ENCODE measurements around the gene RAP1B. TPM values are rescaled to one million over a fixed set of nuclear protein-coding genes. Genes with fewer than 3 reads are reported as not detected.

RAP1B gene
- polyA plus RNA-seq (ENCODE audit: insufficient read length in 12 of 12): 100 to 1,000 TPM in 10 of 12 donors, 10 to 100 TPM in 1, not detected in 1; 88.8 to 203 (median 138) TPM
- long read RNA-seq, donor 1, full-length matches to known transcripts: 48 of 129 reads
- long read RNA-seq, donor 1, partial matches to known transcripts: 81 of 129 reads
- long read RNA-seq, donor 1, other reads (novel, unspliced or antisense): 0 of 129 reads
- long read RNA-seq, donor 2, full-length matches to known transcripts: 26 of 26 reads
- long read RNA-seq, donor 2, partial matches to known transcripts: 0 of 26 reads
- long read RNA-seq, donor 2, other reads (novel, unspliced or antisense): 0 of 26 reads
- long read RNA-seq, donor 3, full-length matches to known transcripts: 7 of 7 reads
- long read RNA-seq, donor 3, partial matches to known transcripts: 0 of 7 reads
- long read RNA-seq, donor 3, other reads (novel, unspliced or antisense): 0 of 7 reads
- long read RNA-seq, donor 4, full-length matches to known transcripts: 9 of 9 reads
- long read RNA-seq, donor 4, partial matches to known transcripts: 0 of 9 reads
- long read RNA-seq, donor 4, other reads (novel, unspliced or antisense): 0 of 9 reads
- long read RNA-seq, donor 5: 0 reads
- long read RNA-seq, donor 6, full-length matches to known transcripts: 15 of 33 reads
- long read RNA-seq, donor 6, partial matches to known transcripts: 18 of 33 reads
- long read RNA-seq, donor 6, other reads (novel, unspliced or antisense): 0 of 33 reads
- long read RNA-seq, donor 7, full-length matches to known transcripts: 11 of 11 reads
- long read RNA-seq, donor 7, partial matches to known transcripts: 0 of 11 reads
- long read RNA-seq, donor 7, other reads (novel, unspliced or antisense): 0 of 11 reads
- long read RNA-seq, donor 8, full-length matches to known transcripts: 32 of 32 reads
- long read RNA-seq, donor 8, partial matches to known transcripts: 0 of 32 reads
- long read RNA-seq, donor 8, other reads (novel, unspliced or antisense): 0 of 32 reads
- long read RNA-seq, donor 9, full-length matches to known transcripts: 27 of 27 reads
- long read RNA-seq, donor 9, partial matches to known transcripts: 0 of 27 reads
- long read RNA-seq, donor 9, other reads (novel, unspliced or antisense): 0 of 27 reads
- long read RNA-seq, donor 10, full-length matches to known transcripts: 20 of 20 reads
- long read RNA-seq, donor 10, partial matches to known transcripts: 0 of 20 reads
- long read RNA-seq, donor 10, other reads (novel, unspliced or antisense): 0 of 20 reads
- long read RNA-seq, donor 11, full-length matches to known transcripts: 39 of 45 reads
- long read RNA-seq, donor 11, partial matches to known transcripts: 6 of 45 reads
- long read RNA-seq, donor 11, other reads (novel, unspliced or antisense): 0 of 45 reads

DNA sequence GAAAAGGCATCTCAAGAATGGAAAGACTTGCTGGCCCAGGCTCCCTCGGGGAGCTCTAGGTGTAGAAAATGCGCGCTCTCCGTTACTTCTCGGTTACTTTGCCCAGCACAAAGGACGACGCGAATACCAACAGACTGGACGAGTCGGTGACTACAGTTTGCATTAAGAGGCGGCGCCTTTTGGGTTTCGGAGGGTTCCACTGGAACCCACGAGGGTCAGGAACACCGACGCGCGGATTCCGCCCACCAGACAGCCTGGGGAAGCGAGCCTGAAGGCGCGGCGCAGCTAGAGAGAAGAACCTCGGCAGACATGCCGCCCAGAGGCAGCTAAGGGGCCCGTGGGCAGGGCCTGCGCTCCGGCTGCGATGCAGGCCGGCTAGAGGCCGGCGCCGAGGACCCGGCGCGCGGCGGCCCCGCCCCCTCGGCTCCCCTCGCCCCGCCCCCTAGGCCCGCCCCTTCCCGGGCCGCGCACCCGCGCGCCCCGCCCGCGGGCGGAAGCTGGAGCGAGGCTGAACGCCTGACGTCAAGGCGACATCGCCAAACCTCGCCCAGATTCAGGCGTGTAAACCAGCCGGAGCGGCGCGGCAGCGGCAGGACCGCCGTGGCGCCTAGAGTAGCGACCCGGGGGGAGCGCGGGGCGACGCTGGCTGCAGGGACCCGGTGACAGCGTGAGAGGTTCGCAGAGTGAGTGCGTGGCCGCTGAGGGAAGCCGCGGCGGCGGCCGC is at the start of gene RAP1B:
Gene RAP1B, plus strand, starts transcription at position 530 of the 724 bp plus-strand sequence. CDS start 37,826 bp downstream, outside the sequence.
- peak; percentile 92 for DNase-seq

DNA sequence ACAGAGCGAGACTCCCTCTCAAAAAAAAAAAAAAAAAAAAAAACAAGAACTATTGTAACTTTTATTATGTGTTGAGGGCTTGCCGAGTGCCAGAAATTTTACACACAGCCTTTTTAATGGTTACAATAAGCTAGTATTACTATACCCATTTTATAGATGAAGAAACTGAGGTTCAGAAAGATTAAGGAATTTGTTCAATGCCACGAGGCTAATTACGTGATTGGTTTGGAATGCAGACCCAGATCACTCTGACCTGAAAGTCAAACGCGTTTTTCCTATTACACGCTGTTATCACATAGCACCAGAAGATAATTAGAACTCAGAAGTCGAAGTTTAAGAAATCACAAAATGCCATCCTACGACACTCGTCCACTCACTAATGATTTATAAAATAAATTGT is 48.9 kb upstream of the RAP1B start:
- no peak for DNase-seq

DNA sequence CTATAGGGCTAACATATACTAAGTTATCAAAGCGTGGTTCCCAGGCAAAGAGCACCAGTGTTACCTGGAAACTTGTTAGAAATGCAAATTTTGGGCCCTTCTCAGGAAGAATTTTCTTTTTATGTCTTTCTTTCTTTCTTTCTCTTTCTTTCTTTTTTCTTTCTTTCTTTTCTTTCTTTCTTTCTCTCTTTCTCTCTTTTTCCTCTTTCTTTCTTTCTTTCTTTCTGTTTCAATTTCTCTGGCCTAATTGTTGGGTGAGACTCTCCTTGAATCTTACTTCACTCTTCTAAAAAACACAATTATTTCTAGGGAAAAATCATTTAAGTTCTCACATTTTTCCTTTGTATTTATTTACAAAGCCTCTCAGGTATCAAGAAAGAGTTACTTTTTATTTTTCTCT is 46.5 kb upstream of the RAP1B start:
- DNase-seq: no peak

DNA sequence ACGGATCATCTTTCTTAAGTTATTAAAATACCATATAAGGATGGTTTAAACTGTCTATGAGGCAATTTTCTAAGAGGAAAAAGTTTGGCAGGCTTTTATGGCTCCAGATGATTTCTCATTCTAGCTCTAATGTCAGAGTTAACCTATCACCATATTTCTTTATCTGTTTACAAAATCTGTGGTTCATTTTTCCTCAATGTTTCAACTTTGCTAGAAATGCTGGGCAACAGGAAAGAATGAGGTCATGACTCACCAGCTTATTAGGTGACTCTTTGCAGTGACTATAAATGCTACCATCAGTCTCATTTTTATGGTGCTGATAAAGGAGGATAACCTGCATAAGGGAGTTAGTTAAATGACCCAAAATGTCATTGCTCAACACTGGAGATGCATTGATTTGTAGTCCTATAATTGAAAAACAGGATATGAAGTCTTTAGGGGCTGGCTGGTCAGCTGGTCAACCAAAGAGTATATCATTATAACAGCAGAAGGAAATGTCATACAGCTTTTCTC is 45.3 kb upstream of the RAP1B start:
- DNase-seq: no peak

DNA sequence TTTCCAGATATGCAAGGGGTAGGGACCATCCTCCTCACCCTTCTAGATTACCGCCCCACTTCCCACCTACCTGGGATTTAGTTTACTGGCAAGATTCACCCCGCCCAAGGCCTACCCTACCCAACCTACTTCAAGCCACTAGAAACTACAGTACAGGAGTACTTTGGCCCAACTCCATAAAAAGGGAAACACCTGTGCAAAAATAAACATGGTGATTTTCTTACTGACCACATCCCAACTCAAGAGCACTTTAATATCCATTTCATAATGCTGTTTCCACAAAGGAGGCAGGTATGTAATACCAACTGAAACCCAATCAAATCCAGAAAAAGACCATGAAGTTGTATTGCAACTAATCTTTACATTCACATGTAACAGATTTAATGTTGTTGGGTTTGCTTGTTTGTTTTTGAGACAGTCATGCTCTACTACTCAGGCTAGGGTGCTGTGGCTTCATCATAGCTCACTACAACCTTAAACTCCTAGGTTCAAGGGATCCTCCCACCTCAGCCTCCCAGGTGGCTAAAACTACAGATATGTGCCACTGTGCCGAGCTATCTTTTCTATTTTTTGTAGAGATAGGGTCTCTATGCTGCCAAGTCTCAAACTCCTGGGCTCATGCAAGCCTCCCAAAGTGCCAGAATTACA is 41.7 kb upstream of the RAP1B start:
- no peak for DNase-seq

DNA sequence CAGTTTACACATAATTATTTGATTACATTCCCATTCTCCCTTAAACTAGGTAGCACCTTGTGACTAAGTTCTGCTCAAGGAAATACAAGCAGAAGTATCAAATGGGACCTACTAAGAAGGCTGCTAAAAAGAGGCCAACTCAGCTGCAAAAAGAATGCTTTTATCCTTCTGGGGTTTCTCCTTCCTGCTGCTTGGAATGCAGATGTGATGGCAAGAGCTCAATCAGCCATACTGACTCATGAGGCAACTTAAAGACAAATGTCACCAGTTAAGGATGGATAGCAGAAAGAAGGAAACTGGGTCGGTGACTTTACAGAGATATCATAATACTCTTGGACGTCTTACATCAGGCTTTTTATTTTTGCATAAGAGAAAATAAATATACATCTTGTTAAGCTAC is 38.0 kb upstream of the RAP1B start:
- DNase-seq: no peak

DNA sequence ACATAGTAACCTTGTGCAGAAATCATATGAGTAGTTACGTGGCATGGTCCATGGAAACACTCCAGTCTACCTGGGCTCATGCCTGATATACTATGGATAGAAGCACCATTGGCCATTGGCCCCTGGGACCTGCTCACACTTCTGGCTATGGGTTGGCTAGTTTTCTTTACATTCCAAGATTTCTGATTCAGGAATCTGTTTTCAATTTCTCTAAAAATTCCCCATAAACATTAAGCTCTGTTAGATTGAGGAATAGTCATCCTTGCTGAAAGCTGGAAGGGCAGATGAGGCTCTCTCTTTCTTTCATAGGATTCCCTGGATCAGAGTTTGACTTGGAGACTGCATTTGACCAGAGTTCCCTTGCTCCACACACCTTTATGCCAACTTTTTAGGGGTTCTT is 37.3 kb upstream of the RAP1B start:
- DNase-seq: no peak

DNA sequence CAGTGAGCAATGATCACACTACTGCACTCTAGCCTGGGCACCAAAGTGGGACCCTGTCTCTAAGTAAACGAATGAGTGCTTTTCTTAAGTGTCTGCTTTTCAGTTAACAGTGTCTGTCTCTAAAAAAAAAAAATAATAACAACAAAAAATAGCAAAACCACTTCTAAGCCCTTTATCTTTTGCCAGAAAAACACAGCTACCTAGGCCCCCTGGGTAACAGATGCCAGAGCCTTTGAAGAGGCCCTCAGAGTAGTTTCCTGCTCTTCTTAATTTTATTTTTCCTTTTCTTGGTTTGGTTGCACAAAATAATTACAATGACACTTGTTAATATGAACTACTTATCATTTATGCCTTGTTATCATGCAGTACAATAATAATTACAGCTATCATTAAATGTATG is 32.8 kb upstream of the RAP1B start:
- DNase-seq: no peak

DNA sequence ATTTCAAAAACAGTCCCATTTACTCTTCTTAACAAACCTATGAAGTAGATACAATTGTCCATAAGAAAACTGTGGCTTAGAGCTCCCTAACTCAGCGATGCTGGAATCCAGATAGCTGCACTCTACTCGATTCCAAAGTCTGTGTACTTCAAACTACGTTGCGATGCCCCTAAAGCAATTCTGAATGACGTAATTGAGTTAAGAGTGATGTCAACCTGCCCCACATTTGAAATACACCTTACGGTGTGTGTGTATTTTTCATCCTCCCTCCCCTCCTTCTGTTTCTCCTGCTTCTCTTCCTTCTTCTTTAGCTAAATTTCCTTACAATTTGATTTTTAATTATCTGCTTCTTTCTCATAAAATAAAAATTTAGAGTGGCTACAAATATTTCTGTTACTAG is 31.9 kb upstream of the RAP1B start:
- no peak for DNase-seq

DNA sequence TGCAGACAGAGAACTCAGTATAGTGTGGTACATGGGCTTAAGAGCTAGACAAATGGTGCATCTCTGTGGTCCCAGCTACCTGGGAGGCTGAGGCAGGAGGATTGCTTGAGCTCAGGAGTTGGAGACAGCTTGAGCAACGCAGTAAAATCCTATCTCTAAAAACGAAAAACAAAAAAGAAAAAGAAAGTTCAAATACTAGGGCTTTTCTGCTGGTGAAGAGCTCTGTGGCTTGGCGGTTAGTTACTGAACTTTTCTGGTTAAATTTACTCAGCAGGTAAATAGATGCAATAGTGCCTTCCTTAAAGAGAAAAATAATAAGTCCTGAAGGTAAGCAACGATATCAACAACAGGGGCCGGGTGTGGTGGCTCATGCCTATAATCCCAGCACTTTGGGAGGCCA is 31.4 kb upstream of the RAP1B start:
- DNase-seq: no peak

DNA sequence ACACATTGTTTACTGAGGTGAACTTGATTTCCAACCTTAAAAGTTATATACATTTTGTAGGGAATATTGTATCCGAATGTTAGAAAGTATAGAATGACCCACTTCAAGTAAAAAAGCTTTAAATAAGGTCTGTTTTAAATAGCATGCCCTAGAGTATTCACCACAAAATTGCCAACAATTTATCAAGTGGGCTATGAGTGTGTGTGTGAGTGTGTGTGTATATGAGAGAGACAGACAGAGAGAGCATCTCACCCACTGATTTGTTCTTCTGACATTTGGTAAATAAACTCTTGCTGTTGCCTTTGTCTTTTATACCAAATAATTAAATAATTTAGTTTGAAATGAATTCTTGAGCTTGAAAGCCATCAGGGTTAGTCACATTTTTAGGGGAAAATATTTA is 29.8 kb upstream of the RAP1B start:
- no peak for DNase-seq

DNA sequence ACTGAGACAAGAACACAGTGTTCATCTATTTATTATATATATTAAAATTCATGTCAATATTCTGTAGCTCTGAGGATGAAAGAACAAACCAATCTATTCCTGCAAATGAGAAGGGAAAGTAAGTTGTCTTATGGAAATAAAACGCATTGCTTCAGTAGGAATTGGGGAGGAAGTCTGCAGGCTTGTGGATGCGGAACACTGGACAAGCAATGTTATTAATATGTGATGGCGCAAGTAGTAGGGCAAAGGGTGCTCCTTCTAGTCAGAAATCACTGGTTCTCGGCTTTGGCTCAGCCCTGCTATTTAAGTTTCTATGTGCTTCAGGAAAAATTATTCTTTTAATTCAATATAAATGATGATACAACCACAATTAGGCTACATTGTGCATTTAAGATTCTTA is 28.8 kb upstream of the RAP1B start:
- DNase-seq: no peak

DNA sequence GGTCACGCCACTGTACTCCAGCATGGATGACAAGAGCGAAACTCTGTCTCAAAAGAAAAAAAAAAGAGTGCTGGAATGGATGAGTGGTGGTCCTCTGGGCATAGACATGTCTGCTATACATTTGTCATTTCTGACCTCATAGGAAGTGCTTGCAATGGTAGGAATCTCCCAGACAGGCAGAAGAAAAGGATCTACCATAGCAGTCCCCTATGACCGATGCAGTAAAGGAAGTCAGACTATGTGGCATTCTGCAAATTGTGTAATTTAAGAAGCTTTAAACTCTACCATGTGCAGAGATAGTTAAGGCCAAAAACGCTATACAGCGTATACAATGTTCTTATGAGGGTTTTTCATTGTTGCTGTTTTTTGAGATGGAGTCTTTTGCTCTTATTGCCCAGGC is 24.7 kb upstream of the RAP1B start:
- DNase-seq: no peak

DNA sequence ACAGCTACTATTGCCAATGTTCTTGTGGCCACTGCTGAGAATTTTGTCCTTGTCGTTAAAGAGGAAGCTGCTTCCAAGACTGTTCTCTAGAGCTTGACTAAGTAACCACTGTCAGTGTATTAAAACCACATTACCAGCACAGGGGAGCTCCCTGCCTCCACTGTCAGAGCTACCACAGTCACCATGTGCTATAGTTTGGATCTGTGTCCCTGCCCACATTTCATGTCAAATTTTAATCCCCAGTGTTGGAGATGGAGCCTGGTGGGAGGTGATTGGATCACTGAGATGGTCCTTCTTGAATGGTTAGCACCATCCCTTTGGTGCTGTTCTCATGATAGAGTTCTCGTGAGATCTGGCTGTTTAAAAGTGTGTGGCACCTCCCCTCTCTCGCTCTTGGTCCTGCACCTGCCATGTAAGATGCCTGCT is 23.2 kb upstream of the RAP1B start:
- no peak for DNase-seq

DNA sequence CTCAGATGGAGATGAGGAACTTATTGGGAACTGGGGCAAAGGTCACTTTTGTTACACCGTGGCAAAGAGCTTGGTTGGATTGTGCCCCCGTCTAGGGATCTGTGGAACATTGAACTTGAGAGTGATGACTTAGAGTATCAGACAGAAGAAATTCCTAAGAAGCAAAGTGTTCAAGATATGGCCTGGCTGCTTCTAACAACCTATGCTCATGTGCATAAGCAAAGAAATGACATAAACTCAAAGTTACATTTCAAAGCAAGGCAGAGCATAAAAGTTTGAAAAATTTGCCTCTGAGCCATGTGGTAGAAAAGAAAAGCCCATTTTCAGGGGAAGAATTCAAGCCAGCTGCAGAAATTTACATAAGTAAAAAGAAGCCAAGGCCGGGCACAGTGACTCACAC is 21.5 kb upstream of the RAP1B start:
- no peak for DNase-seq

DNA sequence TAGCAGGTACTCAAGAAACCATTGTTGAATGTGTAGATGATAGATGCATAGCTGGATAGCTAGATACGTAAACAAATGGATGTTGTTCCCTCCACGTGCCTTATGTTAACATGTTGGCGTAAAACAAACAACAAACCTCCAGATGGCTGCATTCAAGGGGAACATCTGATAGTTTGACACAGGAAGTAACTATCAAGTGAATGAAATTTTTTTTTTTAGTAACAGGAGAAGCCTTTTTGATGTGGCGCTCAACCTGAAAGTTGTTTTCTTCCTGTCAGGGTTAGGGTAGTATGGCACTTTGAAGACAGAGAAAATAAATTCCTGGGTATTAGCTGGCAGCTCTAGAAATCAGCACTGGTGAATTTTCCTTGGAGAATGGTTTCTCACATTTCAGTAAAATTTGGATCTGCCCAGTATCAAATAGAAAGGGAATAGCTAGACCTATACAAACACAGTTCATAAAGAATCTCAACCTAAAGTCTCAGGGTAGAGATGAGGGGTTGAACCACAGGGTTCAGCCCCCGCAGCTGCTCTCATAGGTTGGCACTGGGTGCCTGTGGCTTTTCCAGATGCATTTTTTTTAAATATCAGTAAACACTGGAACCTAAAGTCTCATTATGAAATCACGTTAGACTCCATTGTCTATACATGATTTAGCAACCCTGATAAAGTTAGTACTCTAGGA is 18.8 kb upstream of the RAP1B start:
- no peak for DNase-seq

DNA sequence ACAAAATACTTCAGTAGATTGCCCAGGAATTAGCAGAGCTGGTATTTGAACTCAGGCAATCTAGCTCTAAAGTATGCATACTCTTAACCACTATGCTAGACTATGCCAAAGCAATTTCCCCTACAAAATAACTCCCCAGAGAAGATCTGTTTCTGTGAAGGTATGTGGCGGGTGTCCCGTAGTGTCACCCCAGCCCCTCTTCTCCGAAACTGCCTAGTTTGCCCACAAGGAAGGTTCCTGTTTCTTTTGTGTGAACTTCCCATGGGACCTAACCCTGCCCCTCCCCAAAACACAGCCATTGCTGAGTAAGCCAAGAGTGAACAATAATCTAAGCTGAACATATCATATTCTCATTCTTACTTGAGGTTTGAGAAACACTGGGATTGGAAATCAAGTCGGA is 15.5 kb upstream of the RAP1B start:
- DNase-seq: no peak

DNA sequence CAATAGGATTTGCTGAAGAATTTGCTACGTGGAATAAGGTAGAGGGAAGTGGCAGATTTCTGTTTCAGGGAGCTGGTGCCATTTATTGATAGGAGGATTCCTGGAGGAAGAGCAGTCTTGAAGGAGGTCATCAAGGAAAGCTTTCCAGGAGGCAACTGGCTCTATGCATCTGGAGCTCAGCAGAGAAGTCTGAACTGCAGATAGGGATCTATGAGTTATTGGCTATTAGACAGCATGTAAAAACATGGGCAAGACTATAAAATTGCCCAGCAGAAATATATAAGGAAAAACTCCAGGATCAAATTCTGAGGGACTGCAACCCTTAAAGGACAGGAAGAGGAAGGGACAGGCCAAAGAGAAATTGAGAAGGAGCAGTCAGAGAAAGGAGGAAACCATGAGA is 8.9 kb upstream of the RAP1B start:
- no peak for DNase-seq

DNA sequence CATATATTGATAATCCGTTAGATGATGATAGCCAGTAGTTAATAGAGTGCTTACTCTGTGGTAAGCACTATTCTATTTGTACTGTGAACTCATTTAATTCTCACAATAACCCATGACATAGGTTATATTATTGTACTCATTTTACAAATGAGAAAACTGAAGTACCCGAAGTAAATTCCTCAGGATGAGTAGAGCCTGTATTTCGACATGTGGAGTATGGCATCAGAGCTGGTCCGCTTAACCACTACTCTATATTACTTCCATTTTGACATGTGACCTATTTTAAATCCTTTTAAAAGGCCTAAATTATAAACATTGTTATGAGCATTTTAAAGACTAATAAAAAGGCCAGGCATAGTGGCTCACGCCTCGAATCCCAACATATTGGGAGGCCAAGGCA is 8.0 kb upstream of the RAP1B start:
- DNase-seq: no peak

DNA sequence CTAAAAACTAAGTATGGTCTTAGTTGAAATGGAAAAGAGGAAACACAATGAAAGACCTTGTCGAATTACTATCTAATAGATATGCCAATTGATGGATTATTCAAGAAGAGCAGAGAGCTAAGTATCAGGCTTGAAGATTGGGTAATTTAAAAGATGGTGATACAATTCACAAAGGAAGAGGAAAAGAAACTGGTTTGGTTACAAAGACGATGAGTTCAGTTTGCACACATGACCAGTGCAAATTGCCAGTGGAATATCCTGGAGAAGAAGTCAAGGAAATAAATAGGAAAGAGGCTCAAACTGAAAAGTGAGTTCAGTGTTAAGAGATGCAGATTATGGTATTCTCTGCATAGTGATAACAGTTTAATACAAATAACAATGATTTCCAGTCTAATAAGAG is 2.5 kb upstream of the RAP1B start:
- no peak for DNase-seq
